Measurements from ENCODE around the gene PIEZO1.
"Not testable (repeated sequence)": the region's sequence is repeated elsewhere in the genome, so short reads cannot be mapped to it uniquely, and the experiment has no call there.

Gene PIEZO1

DNA sequence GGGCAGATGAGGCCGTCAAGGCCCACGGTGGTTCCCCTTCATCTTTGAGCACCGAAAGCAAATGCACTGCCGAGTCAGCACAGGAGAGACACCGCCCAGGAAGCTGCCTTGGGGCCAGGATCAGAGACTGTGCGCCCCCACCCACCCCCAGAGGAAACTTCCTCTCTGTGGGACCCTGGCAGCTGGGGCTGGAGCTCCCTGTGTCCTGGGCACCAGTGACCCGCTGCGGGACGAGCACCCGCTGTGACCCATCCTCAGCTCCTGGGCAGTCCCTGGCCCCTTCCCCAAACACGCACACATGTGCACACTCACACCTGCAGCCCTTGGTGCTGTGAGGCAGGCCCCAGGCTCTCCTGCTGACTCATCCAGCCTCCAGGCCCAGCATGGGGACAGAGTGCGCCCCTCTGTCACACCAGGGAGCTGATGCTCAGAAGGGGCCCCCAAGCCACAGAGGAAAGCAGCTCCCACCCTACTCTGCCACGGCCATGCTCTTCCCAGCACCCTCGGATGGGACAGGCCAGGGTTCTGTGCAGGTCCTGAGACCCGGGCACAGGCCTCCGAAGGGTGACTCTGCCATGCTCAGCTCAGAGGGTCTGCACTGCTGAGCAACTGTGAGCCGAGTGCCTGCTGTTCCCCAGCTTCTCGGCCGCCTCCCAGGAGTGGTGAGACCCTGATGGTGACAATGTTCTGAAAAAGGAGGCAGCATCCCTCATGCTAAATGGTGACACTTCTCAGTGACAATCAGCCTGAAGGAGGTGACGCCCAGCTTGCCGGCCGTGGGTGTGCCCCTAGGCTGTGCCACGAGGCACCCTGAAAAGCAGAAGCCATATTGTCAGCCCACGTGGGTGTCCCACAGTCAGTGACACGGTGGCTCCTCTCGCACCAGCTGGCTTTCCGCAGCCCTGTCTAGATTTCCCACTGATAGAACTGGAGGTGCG is 3.6 kb downstream of the PIEZO1 start:
- DNase-seq, result no peak

DNA sequence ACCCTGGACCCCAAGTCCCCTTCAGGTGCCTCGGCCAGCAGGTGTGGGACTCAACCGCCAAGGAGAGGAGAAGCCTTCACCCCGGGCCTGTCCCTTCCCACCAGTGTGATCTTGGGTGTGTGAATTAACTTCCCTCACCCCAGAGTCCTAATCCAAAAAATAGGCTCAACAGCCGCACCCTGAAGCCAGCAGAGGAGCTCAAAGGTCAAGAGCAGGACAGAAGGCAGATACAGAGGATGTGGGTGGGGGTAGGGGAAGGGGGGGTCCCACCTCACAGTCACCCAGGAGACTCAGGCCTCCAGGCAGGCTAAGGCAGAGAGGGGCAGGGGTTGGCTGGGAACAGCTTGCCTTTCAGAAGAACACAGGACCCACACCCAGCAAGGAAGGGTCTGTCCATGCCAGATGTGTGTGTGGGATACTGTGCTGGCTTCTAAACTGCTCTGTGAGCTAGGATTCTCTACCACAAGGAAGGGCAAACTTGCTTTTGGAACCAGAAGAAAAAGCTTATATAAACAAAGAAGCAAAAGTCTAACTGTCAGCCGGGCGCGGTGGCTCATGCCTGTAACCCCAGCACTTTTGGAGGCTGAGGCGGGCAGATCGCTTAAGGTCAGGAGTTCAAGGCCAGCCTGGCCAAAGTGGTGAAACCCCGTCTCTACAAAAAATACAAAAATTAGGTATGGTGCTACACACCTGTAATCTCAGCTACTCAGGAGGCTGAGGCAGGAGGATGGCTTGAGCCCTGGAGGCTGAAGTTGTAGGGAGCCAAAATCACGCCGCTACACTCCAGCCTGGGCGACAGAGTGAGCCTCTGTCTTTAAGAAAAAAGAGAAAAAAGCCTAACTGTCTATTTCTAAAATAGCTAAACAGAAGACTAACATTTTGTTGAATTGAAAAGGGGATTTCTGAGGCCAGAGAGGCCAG is 4.6 kb downstream of the PIEZO1 start:
- DNase-seq, result no peak

DNA sequence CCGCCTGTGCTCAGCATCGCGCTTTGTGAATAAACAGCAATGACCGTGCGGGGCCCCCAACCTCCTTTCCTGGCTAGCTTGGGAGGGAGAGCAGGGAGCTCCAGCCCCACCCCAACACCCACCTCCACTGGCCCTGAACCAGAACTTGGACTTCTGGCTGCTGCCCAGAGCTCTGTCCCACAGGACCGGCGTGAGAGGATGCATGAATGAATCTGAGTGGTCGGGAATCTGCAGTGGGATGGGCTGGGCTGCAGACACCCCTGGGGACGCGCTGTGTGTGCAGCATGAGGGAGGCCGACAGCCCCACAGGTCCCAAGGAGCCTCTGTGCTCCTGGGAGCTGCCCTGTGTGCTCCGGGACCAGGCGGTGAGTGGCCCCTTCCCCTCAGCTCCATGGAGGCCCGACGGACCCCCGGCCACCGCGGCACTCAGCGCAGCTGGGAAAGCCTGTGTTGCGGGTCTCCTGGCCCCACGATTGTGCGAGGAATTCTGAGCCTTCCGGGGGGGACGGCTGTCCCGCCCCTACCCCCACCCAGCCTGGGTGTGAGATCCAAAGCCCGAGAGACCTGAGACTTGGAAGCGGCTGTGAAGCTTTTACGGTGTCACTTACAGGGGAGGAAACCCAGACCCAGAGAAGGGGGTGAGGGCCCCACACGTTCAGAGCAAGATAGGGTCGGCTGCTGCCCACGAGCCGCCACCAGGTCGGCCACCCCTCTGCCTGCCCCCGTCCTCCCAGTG is 5.4 kb downstream of the PIEZO1 start:
- DNase-seq, result no peak

DNA sequence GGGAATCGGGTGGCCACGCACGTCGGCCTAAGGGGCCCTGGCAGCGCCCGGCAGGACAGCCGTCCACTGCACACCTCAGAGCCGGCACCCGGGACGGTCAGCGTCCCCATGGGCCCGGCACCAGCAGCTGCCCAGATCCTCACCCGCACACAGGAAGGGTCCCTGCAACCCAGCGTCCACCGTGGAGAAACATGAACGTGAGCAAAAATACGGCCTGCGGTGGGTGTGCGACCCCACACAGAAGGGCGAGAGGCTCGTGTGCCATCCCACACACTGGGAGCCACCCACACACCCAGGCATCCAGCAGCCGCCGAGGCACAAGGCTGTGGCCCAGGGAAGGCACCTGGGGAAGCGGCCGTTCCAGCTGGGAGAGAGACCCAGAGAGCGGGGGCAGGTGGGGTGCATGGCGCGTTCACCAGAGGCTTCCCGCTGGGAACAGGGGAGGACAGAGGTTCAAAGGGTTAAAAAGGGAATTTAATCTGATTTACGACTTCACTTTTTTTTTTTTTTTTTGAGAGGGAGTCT is 6.4 kb downstream of the PIEZO1 start:
- DNase-seq, result no peak

DNA sequence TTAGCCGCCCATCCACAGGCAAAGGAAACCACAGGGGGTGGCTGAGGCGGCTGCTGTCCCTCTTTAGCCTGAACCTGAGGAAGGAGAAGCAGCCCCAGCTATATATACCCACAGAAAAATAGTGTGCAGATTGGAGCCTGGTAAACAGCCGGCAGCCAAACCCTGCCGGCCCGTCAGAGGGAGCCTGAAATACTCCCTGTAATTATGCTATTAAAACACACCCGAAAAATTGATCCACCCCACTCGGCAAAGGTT is 6.8 kb downstream of the PIEZO1 start:
- DNase-seq, result no peak

DNA sequence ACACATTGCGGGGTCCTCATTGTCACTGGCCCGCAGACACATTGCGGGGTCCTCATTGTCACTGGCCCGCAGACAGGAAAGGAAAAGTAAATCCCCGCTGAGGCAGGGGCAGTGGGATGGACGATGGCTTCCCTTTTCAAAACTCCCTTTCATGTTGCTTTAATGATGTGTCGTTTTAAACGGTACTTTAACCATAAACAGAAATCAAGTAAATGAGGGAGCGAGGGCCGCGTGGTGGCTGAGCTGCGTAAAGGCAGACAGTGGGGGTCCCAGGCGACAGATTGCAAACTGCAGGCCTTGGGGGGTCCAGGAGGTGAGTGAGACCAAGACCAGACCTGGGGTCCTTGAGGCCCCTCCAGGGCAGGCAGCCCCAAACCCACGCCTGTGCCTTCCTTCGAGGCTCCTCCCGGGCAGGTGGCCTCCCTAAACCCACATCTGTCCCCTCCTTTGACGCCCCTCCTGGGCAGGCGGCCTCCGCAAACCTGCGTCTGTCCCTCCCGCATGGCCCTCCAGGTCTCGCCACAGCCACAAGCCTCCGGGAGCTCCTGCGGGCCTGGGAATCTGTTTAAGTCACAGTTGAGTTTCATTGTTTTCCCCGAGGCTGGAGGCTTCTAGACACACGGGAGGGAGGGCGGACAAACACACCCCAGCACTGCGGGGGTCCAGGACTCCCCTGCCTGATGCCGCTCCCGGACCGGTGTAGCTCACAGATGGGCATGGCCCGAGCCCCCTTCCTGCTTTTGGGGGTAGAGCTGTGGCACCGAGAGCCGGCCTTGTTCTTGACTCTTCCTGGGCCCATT is 7.3 kb downstream of the PIEZO1 start:
- DNase-seq, result no peak

DNA sequence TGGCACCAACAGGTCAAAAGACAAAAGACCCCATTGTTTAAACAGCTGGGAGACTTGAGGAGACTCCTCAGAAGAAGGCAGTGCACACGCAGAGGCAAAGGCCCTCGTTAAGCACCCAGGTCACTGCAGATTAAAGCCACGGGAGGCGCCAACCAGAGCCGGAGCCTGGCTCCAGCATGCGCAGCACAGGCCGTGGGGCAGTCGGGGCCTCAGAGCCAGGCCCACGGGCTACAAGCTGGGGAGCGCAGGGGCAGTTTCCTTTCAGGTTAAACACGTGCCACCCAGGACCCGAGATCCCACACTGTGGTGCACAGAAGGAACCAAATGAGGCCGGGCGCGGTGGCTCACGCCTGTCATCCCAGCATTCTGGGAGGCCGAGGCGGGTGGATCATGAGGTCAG is 9.2 kb downstream of the PIEZO1 start:
- DNase-seq, result no peak

DNA sequence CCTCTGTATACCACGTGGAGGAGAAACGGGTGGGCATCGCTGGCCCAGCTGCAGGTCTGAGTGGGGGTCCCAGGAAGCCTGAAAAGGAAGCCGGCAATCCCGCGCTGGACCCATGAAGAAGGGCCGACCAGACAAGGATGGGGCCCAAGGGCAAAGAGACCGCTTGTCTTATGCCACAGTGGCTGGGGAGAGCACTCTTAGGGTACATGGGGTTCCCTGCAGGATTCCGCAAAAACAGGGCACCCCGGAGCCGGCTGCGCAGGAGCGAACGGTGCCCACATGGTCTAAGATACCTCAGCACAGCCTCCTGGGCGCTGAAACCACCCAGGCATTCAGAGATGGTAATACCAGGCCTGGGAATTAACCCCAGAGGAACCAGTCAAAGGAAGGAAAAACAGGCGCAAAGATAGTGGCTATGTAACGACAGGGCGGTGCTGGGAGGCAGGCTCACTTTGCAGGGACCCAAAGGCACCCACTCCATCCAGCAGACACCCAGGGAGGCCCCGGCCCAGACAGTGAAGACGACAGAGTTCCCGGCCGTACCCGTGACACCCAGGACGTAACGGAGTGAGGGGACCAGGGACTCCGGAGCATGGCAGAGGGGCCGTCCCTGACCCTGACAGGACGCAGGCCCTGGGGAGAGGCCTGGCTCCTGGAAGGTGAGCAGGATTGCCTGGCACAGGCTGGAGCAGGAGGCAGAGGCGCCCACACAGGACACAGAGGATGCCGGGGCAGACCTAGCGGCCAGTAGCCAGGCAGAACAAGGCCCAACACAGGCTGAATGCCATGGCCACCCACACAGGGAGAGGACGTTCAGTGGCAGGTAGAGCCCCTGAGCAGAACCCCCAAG is 10.3 kb downstream of the PIEZO1 start:
- no peak for DNase-seq

DNA sequence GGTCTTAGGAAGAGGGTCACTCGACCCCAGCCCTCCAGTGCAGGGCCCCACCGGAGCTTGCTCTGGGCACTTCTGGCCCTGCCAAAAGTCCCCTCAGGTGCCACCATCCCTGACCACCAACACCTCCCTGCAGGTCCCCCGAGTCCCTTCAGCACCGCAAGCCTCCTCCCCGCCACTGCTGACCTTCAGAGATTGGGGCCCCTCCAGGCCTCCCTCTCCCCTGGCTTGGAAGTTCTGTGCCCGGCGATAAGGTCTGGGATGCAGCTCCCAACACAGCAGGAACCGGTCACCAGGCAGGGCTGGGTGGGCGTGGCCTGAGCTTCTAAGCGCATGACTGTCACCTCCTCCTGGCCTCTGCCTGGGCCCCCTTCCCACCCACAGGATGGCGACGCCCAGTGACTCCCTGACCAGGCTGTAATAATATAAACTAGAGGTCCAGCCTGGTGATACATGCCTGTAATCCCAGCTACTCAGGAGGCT is 11.2 kb downstream of the PIEZO1 start:
- DNase-seq, result no peak

DNA sequence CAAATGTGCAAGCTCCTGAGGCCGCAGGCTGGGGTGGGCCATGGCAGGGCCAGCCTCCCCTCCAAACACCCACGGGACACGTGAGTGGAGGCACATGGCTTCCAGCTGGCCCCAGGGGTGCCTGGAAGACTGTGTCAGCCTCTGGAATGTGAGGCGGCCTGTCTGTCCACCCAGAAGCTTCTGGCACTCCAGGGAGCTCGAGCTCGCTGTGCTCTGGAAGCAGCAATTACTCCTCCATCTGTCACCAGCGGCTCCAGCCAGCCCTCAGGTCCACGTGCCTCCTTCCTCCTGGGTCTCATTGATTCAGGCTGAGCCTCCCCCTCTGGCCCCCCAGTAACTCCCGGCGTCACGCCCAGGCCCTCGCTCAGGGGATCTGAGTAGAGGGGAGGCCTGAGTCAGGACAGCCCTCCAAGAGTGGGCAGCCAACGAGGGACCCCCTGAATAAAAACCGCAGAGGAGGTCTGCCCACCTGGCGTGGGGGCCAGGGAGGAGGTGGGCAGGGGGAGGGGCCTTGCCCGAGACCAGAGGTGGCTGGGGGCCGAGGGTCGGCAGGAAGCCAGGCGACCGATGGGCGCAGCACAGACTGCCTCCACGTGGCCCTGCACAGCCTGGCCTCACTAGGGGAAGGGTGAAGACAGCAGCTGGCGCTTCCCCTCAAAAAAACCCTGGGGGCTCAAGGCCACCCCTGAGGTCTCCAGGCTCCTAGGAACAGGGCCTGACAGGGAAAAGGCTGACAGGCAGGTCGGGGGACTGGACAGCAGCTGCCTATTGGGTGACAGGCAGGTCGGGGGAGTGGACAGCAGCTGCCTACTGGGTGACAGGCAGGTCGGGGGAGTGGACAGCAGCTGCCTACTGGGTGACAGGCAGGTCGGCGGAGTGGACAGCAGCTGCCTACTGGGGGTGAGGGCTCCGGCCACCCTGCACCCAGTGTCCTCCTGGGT is 11.9 kb downstream of the PIEZO1 start:
- DNase-seq, result no peak

DNA sequence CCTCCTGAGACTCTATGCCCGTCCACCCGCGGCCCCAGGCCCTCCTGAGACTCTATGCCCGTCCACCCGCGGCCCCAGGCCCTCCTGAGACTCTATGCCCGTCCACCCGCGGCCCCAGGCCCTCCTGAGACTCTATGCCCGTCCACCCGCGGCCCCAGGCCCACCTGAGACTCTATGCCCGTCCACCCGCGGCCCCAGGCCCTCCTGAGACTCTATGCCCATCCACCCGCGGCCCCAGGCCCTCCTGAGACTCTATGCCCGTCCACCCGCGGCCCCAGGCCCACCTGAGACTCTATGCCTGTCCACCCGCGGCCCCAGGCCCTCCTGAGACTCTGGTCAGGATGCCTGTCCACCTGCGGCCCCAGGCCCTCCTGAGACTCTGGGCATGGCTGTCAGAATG is 13.2 kb downstream of the PIEZO1 start:
- DNase-seq, result not testable (repeated sequence)

DNA sequence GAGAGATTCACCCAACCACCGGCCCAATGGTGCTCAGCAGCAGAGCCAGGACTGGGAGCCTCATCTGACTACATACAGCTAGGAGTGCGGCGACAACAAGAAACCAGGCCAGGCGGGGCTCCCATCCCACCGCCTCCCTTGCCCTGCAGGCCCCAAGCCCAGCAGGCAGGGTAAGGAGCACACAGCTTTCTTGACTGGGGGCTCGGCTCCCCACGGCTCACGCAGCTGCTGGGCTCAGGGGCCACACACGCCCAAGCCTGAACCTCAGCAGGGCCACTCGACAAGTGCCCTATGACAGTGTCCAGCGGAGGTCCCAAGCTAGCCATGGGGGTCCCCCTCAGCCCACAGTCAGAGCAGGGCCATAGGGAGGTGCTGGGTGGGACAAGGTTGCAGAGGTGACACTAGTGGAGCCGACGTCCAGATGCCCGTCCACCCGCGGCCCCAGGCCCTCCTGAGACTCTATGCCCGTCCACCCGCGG is 13.7 kb downstream of the PIEZO1 start:
- DNase-seq, result no peak

DNA sequence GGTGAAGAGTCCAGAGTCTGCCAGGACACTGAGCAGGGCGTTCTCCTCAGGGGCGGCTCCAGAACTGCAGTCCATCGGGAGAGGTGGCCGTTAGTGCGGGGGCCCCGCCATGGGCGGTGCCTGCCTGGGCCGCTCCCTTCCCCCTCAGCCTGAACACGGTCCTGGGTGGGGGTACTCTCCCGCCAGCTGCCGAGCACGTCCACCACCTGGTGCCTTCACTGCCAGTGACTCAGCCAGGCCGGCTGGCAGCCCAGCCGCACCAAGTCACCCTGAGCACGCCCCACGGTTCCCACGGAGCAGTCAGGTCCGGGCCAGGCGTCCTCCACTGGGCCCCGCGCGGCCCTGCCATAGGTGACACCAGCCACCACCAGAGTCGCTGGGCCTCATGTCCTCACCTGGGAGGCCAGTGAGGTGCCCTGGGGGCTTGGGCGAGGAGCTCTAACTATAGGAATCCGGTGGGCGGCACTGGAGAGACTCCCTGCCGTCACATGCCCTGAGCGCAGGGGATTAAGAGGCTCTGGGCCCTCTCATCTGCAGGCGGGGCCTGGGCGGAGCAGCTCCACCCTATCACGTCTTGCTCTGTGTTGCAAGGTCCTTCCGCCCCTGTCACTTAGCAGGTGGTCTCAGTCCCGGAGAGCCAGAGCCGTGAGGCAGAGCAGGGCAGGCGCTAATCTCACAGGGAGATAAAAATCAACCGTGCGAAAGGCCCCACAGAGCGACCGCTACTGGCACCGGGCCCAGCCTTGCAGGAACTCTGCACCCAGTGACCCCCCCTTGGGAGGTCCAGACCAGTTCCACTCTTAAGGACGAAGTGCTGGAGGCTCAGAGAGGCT is 14.3 kb downstream of the PIEZO1 start:
- DNase-seq, result no peak

DNA sequence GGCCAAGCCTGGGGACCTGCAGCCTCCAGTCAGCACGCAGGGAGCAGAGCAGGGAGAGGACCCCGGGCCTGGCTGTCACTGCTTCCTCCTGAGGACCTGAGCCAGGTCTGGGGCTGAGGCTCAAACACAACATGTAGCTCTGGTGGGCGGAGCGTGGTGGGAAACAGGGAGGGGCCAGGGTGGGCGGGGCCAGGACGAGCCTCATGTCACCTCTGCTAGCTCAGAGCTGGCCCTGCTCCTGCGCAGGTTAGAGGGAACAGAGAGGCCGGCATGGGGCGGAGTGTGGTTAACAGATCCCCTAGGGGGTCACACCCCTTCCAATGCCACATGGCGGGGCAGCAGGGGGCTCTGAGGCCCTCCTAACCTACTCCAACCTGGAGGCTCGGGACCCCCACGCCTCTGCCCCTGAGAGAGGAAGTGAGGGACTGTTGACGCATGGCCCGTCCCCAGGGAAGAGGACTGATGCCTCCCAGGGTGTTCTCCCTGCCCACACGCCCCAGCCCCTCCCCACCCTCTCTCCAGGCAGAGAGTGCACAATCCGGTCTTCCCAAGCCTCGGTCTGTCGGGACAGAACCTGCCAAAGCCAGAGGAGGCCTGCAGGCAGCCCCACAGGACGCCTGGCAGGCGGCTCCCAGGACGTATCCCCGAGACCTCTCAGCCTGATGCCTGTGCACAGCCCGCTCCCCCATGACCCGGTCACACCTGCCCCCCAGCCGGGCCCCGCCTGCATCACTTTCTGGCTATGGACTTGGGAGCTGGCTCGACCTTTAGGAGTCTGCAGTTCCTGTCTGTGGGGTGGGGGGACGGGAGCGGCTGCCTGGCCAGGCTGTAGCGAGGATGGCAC is 15.2 kb downstream of the PIEZO1 start:
- peak; percentile 76 for DNase-seq

DNA sequence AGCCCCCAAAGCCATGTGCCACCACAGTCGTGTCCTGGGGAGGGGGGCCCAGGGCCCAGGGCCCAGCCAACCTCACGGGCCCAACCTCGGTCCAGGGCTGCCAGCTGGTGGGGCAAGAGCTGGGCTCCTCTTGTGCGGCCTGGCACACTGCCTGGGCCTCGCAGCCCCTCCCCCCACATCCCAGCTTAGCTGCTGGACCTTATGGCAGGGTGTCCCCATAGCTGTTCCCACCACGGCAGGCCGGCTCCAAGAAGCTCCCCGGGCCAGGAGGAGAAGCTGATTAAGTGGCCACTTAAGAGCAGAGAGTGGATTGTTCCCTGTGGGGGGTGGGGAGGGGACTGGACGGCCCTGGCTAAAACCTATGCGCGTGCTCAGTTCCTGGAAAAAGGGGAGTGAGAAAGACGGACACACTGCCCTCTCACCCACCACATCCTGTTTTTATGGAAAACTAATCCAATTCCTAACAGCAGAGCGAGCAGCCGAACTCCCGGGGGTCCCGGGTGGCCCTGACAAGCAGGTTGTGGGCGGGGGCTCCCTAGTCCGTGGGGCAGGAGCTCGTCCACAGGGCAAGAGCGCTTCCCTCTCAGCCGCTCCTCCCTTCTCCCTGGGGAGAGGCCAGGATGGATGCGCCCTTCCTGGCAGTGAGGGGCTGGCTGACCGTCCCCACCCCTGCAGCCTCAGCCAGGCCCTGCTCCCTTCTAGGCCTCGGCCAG is 16.8 kb downstream of the PIEZO1 start:
- no peak for DNase-seq

DNA sequence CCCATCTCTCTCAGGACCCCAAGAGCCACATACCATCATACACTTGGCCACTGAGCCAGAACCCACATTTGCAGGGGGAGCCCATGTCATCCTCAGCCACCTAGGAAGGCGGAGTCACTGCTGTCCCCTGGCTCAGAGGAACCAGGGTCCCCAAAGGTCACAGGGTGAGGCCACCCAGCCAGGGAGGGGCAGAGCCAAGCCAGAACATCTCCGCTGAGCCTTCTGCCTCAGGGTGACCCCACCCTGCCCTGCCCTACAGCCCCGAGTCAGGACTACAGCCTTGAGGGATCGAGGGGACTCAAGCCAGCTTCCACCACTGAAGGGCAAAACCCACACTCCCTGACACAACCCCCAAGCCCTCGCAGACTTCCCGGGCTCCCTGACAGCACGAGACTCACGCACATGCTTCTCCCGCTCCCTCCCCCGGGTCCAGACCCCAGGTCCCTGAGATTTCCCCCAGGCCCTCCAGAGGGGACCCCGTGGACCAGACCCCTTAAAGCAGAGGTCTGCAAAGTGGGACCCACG is 17.4 kb downstream of the PIEZO1 start:
- no peak for DNase-seq

DNA sequence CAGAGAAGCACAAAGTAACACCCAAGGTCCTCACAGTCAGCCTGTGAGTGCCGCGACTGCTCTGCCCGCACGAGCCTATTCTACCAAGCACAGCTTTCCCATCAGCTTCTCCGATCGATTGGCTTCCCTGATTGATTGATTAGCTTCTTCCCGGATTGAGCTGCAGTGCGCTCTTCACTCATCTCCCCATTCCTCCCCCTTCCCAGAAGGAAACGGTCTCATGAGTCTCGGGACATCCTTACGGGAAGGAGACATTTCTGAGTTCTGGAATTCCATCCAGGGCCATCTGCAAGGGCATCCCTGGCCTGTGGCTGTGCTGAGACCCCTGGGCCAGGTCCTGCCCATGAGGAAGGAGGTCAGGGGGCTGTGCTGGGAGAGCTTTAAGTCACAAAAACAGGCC is 18.0 kb downstream of the PIEZO1 start:
- DNase-seq, result no peak
